HepG2 (cell line): ENCODE measurements around the gene MAT2A. TPM values are rescaled to one million over a fixed set of nuclear protein-coding genes. Genes with fewer than 3 reads are reported as not detected.

Experiments used
- CHD2 ChIP-seq: IDR thresholded peaks from 2 replicates; pipeline ENCODE4 v1.6.1; 2011; ENCODE audit warnings: low read depth, low read length, improper control_type of control experiment
- CREB1 ChIP-seq, 2 experiments: fragments of 450-650 bp in 1 of 2; IDR thresholded peaks; 2 replicates each; pipeline ENCODE4 v1.6.1; 2016 to 2017; ENCODE audit warnings: control low read depth in 1 of 2, mild to moderate bottlenecking in 1 of 2, missing compliant biosample characterization in 1 of 2, missing genetic modification characterization in 1 of 2
- GABPA ChIP-seq, 2 experiments: IDR thresholded peaks; 2 replicates each; pipeline ENCODE4 v1.6.1; 2011 to 2016; ENCODE audit warnings: low read depth in 2 of 2, low read length in 1 of 2, missing biosample characterization in 1 of 2, missing genetic modification characterization in 1 of 2
- HMGA1 ChIP-seq: sonication (generic); formaldehyde crosslinking; conservative IDR thresholded peaks from 2 replicates; pipeline ENCODE4 v1.4.0; 2020; ENCODE audit warnings: missing genetic modification reagents
- IRF2 ChIP-seq: IDR thresholded peaks from 2 replicates; pipeline ENCODE4 v1.6.1; 2018; ENCODE audit warnings: missing genetic modification reagents, missing compliant biosample characterization
- JUNB ChIP-seq: sonication (generic); formaldehyde crosslinking; IDR thresholded peaks from 2 replicates; pipeline ENCODE4 v1.8.0; 2022; ENCODE audit warnings: missing genetic modification reagents, mild to moderate bottlenecking, borderline replicate concordance
- KLF9 ChIP-seq: IDR thresholded peaks from 2 replicates; pipeline ENCODE4 v1.6.1; 2016; ENCODE audit warnings: low read depth
- MTF2 ChIP-seq: sonication (generic); formaldehyde crosslinking; IDR thresholded peaks from 2 replicates; pipeline ENCODE4 v1.5.0; 2020; ENCODE audit warnings: missing genetic modification reagents, borderline replicate concordance
- NFKB2 ChIP-seq: sonication (generic); formaldehyde crosslinking; IDR thresholded peaks from 2 replicates; pipeline ENCODE4 v1.4.0; 2020; ENCODE audit warnings: missing genetic modification reagents, borderline replicate concordance
- NR2F1 ChIP-seq, 2 experiments: fragments of 450-650 bp in 1 of 2; formaldehyde crosslinking in 1 of 2; IDR thresholded peaks; 2 replicates each; pipeline versions ENCODE4 v1.5.0 to v1.6.1; 2016 to 2020; ENCODE audit warnings: mild to moderate bottlenecking in 1 of 2, missing compliant biosample characterization in 1 of 2, missing genetic modification reagents in 1 of 2, moderate library complexity in 1 of 2
- POGZ ChIP-seq: sonication (generic); formaldehyde crosslinking; IDR thresholded peaks from 2 replicates; pipeline ENCODE4 v1.4.0; 2020; ENCODE audit warnings: mild to moderate bottlenecking, missing genetic modification reagents
- RELA ChIP-seq: sonication (generic); formaldehyde crosslinking; IDR thresholded peaks from 2 replicates; pipeline ENCODE4 v1.4.0; 2020; ENCODE audit warnings: missing genetic modification reagents
- SMAD3 ChIP-seq: sonication (generic); formaldehyde crosslinking; IDR thresholded peaks from 2 replicates; pipeline ENCODE4 v1.4.0; 2020; ENCODE audit warnings: missing genetic modification reagents
- SMYD3 ChIP-seq: sonication (generic); formaldehyde crosslinking; IDR thresholded peaks from 2 replicates; pipeline ENCODE4 v1.8.1; 2023; ENCODE audit warnings: mild to moderate bottlenecking, missing genetic modification reagents
- SP5 ChIP-seq: IDR thresholded peaks from 2 replicates; pipeline ENCODE4 v1.6.1; 2016; ENCODE audit warnings: low read depth, borderline replicate concordance
- SRSF1 ChIP-seq: fragments of 200-400 bp; formaldehyde crosslinking; optimal IDR thresholded peaks from 2 replicates; pipeline ENCODE3; 2017; ENCODE audit warnings: mild to moderate bottlenecking, low read depth, low read length, moderate library complexity
- ZNF432 ChIP-seq: sonication (generic); formaldehyde crosslinking; IDR thresholded peaks from 2 replicates; pipeline ENCODE4 v1.5.0; 2020; ENCODE audit warnings: missing genetic modification reagents, mild to moderate bottlenecking, borderline replicate concordance
- ZNF558 ChIP-seq: sonication (generic); formaldehyde crosslinking; IDR thresholded peaks from 2 replicates; pipeline ENCODE4 v1.9.0; 2022; ENCODE audit warnings: mild to moderate bottlenecking, missing genetic modification reagents, borderline replicate concordance
- ZNF816 ChIP-seq: sonication (generic); formaldehyde crosslinking; IDR thresholded peaks from 2 replicates; pipeline ENCODE4 v1.8.0; 2022; ENCODE audit warnings: missing genetic modification reagents, mild to moderate bottlenecking, borderline replicate concordance
- polyA plus RNA-seq, 8 experiments: library from polyadenylated mRNA; depleted of rRNA in 3 of 8; stranded (reverse) in 7 of 8; unstranded in 1 of 8; fragments of >200 nt; fragmentation: Illumina TruSeq in 4 of 8; extraction: Trizol in 4 of 8; gene quantifications; 2 replicates each; pipeline versions ENCODE4 v1.2.1 to v1.2.3, GENCODE V29; 2011 to 2016; ENCODE audit warnings: low read depth in 4 of 8, missing spikeins in 1 of 8, mixed read lengths in 1 of 8; ENCODE audit not compliant: insufficient read depth in 1 of 8
- total RNA-seq, 5 experiments: library from RNA; depleted of rRNA; stranded (reverse); fragments of >200 nt; fragmentation: Illumina TruSeq; extraction: Trizol; gene quantifications; 2 replicates each; pipeline ENCODE4 v1.2.3, GENCODE V29; 2016; ENCODE audit warnings: low read depth in 1 of 5
- TF ChIP-seq, protein P1 (sequence below): IDR thresholded peaks from 2 replicates; pipeline ENCODE4 v1.6.1; 2016
- TF ChIP-seq, protein P2 (sequence below), 2 experiments: sonication (generic) in 1 of 2; formaldehyde crosslinking in 1 of 2; IDR thresholded peaks; 2 replicates each; pipeline versions ENCODE4 v1.5.1 to v1.6.1; 2011 to 2020; ENCODE audit warnings: borderline replicate concordance in 1 of 2, low read depth in 1 of 2, low read length in 1 of 2, mild to moderate bottlenecking in 1 of 2, missing genetic modification reagents in 1 of 2, moderate library complexity in 1 of 2
- TF ChIP-seq, protein P3 (sequence below): sonication (generic); formaldehyde crosslinking; conservative IDR thresholded peaks from 2 replicates; pipeline ENCODE4 v1.5.0; 2020; ENCODE audit warnings: missing genetic modification reagents
- TF ChIP-seq, protein P4 (sequence below): sonication (generic); formaldehyde crosslinking; IDR thresholded peaks from 2 replicates; pipeline ENCODE4 v1.4.0; 2020; ENCODE audit warnings: missing genetic modification reagents

The MAT2A gene
- total and polyA plus RNA-seq, 2 of the 13 experiments (the other 11 are each of a cell fraction or from before 2014, with no cell fraction given): 155 to 331 TPM

DNA sequence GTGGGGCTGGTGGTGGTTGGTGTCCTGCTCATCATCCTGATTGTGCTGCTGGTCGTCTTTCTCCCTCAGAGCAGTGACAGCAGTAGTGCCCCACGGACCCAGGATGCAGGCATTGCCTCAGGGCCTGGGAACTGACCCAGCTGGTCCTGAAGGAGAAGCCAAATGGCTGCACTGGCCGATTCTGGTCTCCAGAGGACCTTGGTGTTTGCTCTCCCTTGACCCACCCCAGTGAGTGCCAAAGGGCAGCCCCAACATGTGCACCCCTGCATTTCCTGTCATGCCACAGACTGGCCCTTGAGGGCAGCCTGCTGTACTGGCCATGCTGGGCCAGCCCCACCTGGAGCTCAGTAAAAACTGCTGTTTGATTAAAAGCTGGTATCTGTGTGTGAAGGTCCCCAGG is 54.1 kb downstream of the MAT2A start (continued):
- TF ChIP-seq GABPA (IDR thresholded peaks at IDR 0.05; ENCODE audit: low read depth, low read length) (no peak), GABPA (CRISPR knock-in tag; IDR thresholded peaks at IDR 0.05; ENCODE audit: low read depth) (peak; percentile 37; the same call in 1 of the 2 replicates), SP5 (CRISPR knock-in tag) (no peak), ZNF558 (no peak), HMGA1 (CRISPR knock-in tag) (no peak), ZNF816 (CRISPR knock-in tag) (no peak), RELA (CRISPR knock-in tag) (no peak), JUNB (CRISPR knock-in tag) (no peak), SMYD3 (CRISPR knock-in tag) (no peak), SRSF1 (no peak), NR2F1 (CRISPR knock-in tag; IDR thresholded peaks at IDR 0.05) (peak in 1 of 2 experiments; percentile 60; a peak in 1 of 4 replicates), CREB1 (IDR thresholded peaks at IDR 0.05) (no peak), CREB1 (CRISPR knock-in tag; IDR thresholded peaks at IDR 0.05) (no peak), IRF2 (CRISPR knock-in tag) (no peak), ZNF432 (CRISPR knock-in tag) (no peak), SMAD3 (no peak), POGZ (CRISPR knock-in tag) (no peak), NFKB2 (CRISPR knock-in tag) (no peak), CHD2 (no peak), KLF9 (CRISPR knock-in tag) (no peak), MTF2 (no peak)
- TF ChIP-seq, protein P1, sequence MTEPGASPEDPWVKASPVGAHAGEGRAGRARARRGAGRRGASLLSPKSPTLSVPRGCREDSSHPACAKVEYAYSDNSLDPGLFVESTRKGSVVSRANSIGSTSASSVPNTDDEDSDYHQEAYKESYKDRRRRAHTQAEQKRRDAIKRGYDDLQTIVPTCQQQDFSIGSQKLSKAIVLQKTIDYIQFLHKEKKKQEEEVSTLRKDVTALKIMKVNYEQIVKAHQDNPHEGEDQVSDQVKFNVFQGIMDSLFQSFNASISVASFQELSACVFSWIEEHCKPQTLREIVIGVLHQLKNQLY (CRISPR knock-in tag): no peak
- TF ChIP-seq, protein P2, sequence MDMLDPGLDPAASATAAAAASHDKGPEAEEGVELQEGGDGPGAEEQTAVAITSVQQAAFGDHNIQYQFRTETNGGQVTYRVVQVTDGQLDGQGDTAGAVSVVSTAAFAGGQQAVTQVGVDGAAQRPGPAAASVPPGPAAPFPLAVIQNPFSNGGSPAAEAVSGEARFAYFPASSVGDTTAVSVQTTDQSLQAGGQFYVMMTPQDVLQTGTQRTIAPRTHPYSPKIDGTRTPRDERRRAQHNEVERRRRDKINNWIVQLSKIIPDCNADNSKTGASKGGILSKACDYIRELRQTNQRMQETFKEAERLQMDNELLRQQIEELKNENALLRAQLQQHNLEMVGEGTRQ (IDR thresholded peaks at IDR 0.05; ENCODE audit: low read depth, low read length): no peak
- TF ChIP-seq, protein P2 (CRISPR knock-in tag; IDR thresholded peaks at IDR 0.05; ENCODE audit: borderline replicate concordance): no peak
- TF ChIP-seq, protein P3, sequence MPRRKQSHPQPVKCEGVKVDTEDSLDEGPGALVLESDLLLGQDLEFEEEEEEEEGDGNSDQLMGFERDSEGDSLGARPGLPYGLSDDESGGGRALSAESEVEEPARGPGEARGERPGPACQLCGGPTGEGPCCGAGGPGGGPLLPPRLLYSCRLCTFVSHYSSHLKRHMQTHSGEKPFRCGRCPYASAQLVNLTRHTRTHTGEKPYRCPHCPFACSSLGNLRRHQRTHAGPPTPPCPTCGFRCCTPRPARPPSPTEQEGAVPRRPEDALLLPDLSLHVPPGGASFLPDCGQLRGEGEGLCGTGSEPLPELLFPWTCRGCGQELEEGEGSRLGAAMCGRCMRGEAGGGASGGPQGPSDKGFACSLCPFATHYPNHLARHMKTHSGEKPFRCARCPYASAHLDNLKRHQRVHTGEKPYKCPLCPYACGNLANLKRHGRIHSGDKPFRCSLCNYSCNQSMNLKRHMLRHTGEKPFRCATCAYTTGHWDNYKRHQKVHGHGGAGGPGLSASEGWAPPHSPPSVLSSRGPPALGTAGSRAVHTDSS: no peak
- TF ChIP-seq, protein P4, sequence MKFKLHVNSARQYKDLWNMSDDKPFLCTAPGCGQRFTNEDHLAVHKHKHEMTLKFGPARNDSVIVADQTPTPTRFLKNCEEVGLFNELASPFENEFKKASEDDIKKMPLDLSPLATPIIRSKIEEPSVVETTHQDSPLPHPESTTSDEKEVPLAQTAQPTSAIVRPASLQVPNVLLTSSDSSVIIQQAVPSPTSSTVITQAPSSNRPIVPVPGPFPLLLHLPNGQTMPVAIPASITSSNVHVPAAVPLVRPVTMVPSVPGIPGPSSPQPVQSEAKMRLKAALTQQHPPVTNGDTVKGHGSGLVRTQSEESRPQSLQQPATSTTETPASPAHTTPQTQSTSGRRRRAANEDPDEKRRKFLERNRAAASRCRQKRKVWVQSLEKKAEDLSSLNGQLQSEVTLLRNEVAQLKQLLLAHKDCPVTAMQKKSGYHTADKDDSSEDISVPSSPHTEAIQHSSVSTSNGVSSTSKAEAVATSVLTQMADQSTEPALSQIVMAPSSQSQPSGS (CRISPR knock-in tag): no peak
